ENCODE data around the gene PKHD1. TPM values are rescaled to one million over a fixed set of nuclear protein-coding genes. Genes with fewer than 3 reads are reported as not detected.

Gene PKHD1
- polyA plus RNA-seq, 1 donor: 4.3 TPM

- DNase-seq (ENCODE audit: low read depth): no peak
These were observed 295.0 kb downstream of the PKHD1 start for GRCh38 chr6:51792273-51793030.

- no peak for DNase-seq (ENCODE audit: low read depth)
These were observed 296.5 kb downstream of the PKHD1 start for GRCh38 chr6:51790946-51791345.

- no peak for DNase-seq (ENCODE audit: low read depth)
These were observed 299.3 kb downstream of the PKHD1 start for GRCh38 chr6:51788121-51788520.

- DNase-seq (ENCODE audit: low read depth): no peak
These were observed 308.7 kb downstream of the PKHD1 start for GRCh38 chr6:51778666-51779065.

GRCh38 chr6:51777618-51778017 is 309.8 kb downstream of the PKHD1 start:
- no peak for DNase-seq (ENCODE audit: low read depth)

- DNase-seq (ENCODE audit: low read depth): no peak
These were observed 311.2 kb downstream of the PKHD1 start for GRCh38 chr6:51775942-51776860.

GRCh38 chr6:51768087-51768486 is 319.3 kb downstream of the PKHD1 start:
- DNase-seq (ENCODE audit: low read depth): no peak

GRCh38 chr6:51765230-51765629 is 322.2 kb downstream of the PKHD1 start:
- DNase-seq (ENCODE audit: low read depth): no peak

GRCh38 chr6:51753635-51754034 is 333.8 kb downstream of the PKHD1 start:
- DNase-seq (ENCODE audit: low read depth): no peak

GRCh38 chr6:51743999-51744398 is 343.4 kb downstream of the PKHD1 start:
- no peak for DNase-seq (ENCODE audit: low read depth)

GRCh38 chr6:51740658-51741057 is 346.8 kb downstream of the PKHD1 start:
- no peak for DNase-seq (ENCODE audit: low read depth)

GRCh38 chr6:51738614-51739013 is 348.8 kb downstream of the PKHD1 start:
- DNase-seq (ENCODE audit: low read depth): no peak

GRCh38 chr6:51737580-51738360 is 349.6 kb downstream of the PKHD1 start:
- DNase-seq (ENCODE audit: low read depth): no peak

- DNase-seq (ENCODE audit: low read depth): no peak
These were observed 362.3 kb downstream of the PKHD1 start for GRCh38 chr6:51725155-51725554.

GRCh38 chr6:51720327-51720726 is 367.1 kb downstream of the PKHD1 start:
- no peak for DNase-seq (ENCODE audit: low read depth)

- no peak for DNase-seq (ENCODE audit: low read depth)
These were observed 368.1 kb downstream of the PKHD1 start for GRCh38 chr6:51719297-51719696.

- no peak for DNase-seq (ENCODE audit: low read depth)
These were observed 368.9 kb downstream of the PKHD1 start for GRCh38 chr6:51718533-51718932.

- no peak for DNase-seq (ENCODE audit: low read depth)
These were observed 369.9 kb downstream of the PKHD1 start for GRCh38 chr6:51717477-51717876.

- no peak for DNase-seq (ENCODE audit: low read depth)
These were observed 375.5 kb downstream of the PKHD1 start for GRCh38 chr6:51711876-51712275.

GRCh38 chr6:51706086-51706485 is 381.3 kb downstream of the PKHD1 start:
- no peak for DNase-seq (ENCODE audit: low read depth)

- DNase-seq (ENCODE audit: low read depth): no peak
These were observed 382.4 kb downstream of the PKHD1 start for GRCh38 chr6:51704932-51705540.

GRCh38 chr6:51702851-51703250 is 384.6 kb downstream of the PKHD1 start:
- DNase-seq (ENCODE audit: low read depth): no peak

All from forelimb muscle (tissue), 1 donor.